KMS-11 (cell line): ENCODE measurements around the gene CLDN5.
A peak's percentile ranks its signal among the peaks of the same experiment; 100 is the strongest.

Source experiments
- H2AFZ ChIP-seq: fragments of 200-600 bp; sonication (generic); 2 replicates; pipeline ENCODE4 v1.6.1; 2016; ENCODE audit warnings: antibody characterized with exemption, mixed run types, low read depth
- H3K27ac ChIP-seq: fragments of 200-600 bp; sonication (generic); 2 replicates; pipeline ENCODE4 v1.6.1; 2016; ENCODE audit warnings: mild to moderate bottlenecking, mixed run types
- H3K27me3 ChIP-seq: fragments of 200-600 bp; sonication (generic); 2 replicates; pipeline ENCODE4 v1.6.1; 2017; ENCODE audit warnings: mild to moderate bottlenecking, low read depth, mixed run types, moderate library complexity; ENCODE audit not compliant: insufficient read depth
- H3K36me3 ChIP-seq: fragments of 200-600 bp; sonication (generic); 2 replicates; pipeline ENCODE4 v1.6.1; 2017; ENCODE audit warnings: mild to moderate bottlenecking, mixed run types; ENCODE audit not compliant: insufficient read depth
- H3K4me1 ChIP-seq: fragments of 200-600 bp; sonication (generic); 2 replicates; pipeline ENCODE4 v1.6.1; 2016; ENCODE audit warnings: mild to moderate bottlenecking, low read depth, mixed run types; ENCODE audit not compliant: poor library complexity, severe bottlenecking
- H3K4me2 ChIP-seq: fragments of 200-600 bp; sonication (generic); 2 replicates; pipeline ENCODE4 v1.7.0; 2016; ENCODE audit warnings: mild to moderate bottlenecking, mixed run types
- H3K4me3 ChIP-seq: fragments of 200-600 bp; sonication (generic); IDR thresholded peaks from 2 replicates; pipeline ENCODE4 v1.6.1; 2017; ENCODE audit warnings: low read depth, low read length, mixed read lengths; ENCODE audit not compliant: insufficient read depth
- H3K79me2 ChIP-seq: fragments of 200-600 bp; sonication (generic); 2 replicates; pipeline ENCODE4 v1.6.1; 2016; ENCODE audit warnings: low read depth, mixed run types; ENCODE audit not compliant: insufficient read depth
- H3K9ac ChIP-seq: fragments of 200-600 bp; sonication (generic); 2 replicates; pipeline ENCODE4 v1.6.1; 2016; ENCODE audit warnings: mild to moderate bottlenecking, mixed run types
- H4K20me1 ChIP-seq: fragments of 200-600 bp; sonication (generic); 2 replicates; pipeline ENCODE4 v1.6.1; 2016; ENCODE audit warnings: mild to moderate bottlenecking, mixed run types; ENCODE audit not compliant: insufficient read depth
- CTCF ChIP-seq: fragments of 200-600 bp; sonication (generic); conservative IDR thresholded peaks from 2 replicates; pipeline ENCODE4 v1.6.1; 2017; ENCODE audit warnings: low read depth, mild to moderate bottlenecking, antibody characterized with exemption, low read length, moderate library complexity, mixed read lengths

The CLDN5 gene

GRCh38 chr22:19477321-19478044, 46.7 kb downstream of the CLDN5 start:
- H3K4me3 ChIP-seq, result no peak overlapping the region
- H3K4me2 ChIP-seq, result peak overlapping the region; percentile 77
- H2AFZ ChIP-seq, result no peak overlapping the region
- no peak for TF ChIP-seq CTCF
- peaks cover 63% of the 10 kb centered on the region for H3K79me2 ChIP-seq
- H3K27ac ChIP-seq, result peak overlapping the region; percentile 98; the same call in 1 of the 2 replicates
- peaks cover 33% of the 10 kb centered on the region for H3K4me1 ChIP-seq
- H3K27me3 ChIP-seq, result no peaks in the 10 kb centered on the region
- H3K36me3 ChIP-seq, result no peaks in the 10 kb centered on the region
- H4K20me1 ChIP-seq, result no peaks in the 10 kb centered on the region; the same call in 1 of the 2 replicates
- H3K9ac ChIP-seq, result peak overlapping the region; percentile 97; the same call in 1 of the 2 replicates

GRCh38 chr22:19476023-19476422, 48.2 kb downstream of the CLDN5 start:
- H3K36me3 ChIP-seq, result no peaks in the 10 kb centered on the region
- no peak overlapping the region for H3K4me3 ChIP-seq
- no peak for TF ChIP-seq CTCF
- no peaks in the 10 kb centered on the region for H3K27me3 ChIP-seq
- H3K4me2 ChIP-seq, result no peak overlapping the region
- H3K27ac ChIP-seq, result no peak overlapping the region
- H3K4me1 ChIP-seq, result peaks cover 37% of the 10 kb centered on the region
- no peak overlapping the region for H2AFZ ChIP-seq
- no peak overlapping the region for H3K9ac ChIP-seq
- no peaks in the 10 kb centered on the region; the same call in 1 of the 2 replicates for H4K20me1 ChIP-seq
- peaks cover 53% of the 10 kb centered on the region for H3K79me2 ChIP-seq

GRCh38 chr22:19473578-19473977, 50.6 kb downstream of the CLDN5 start:
- H3K27me3 ChIP-seq, result no peaks in the 10 kb centered on the region
- H3K4me2 ChIP-seq, result no peak overlapping the region
- H3K27ac ChIP-seq, result no peak overlapping the region
- H3K79me2 ChIP-seq, result peaks cover 40% of the 10 kb centered on the region
- H4K20me1 ChIP-seq, result no peaks in the 10 kb centered on the region; the same call in 1 of the 2 replicates
- H3K4me3 ChIP-seq, result no peak overlapping the region
- no peak for TF ChIP-seq CTCF
- H3K9ac ChIP-seq, result no peak overlapping the region
- H2AFZ ChIP-seq, result no peak overlapping the region
- H3K36me3 ChIP-seq, result no peaks in the 10 kb centered on the region
- H3K4me1 ChIP-seq, result peaks cover 33% of the 10 kb centered on the region
